ENCODE results near the gene NKD2. TPM values are rescaled to one million over a fixed set of nuclear protein-coding genes. Genes with fewer than 3 reads are reported as not detected.
"Not testable (repeated sequence)": the region's sequence is repeated elsewhere in the genome, so short reads cannot be mapped to it uniquely, and the experiment has no call there.

The NKD2 gene
- total and polyA plus RNA-seq, 2 donors = 5.1 to 12.4 TPM

GRCh38 chr5:1058988-1059883, 50.6 kb downstream of the NKD2 start:
- no peaks in the 10 kb centered on the region for H3K27me3 ChIP-seq (ENCODE audit: control insufficient read depth in 2 of 2, insufficient read depth in 1 of 2, low read length in 1 of 2)
- 98% methylated on average over 34 of the region's 34 CpGs for WGBS
- no peak overlapping the region for H3K4me3 ChIP-seq (ENCODE audit: low read length in 2 of 2)
- no peak overlapping the region for H3K27ac ChIP-seq (ENCODE audit: low read depth in 1 of 2, low read length in 1 of 2)
- DNase-seq (ENCODE audit: low read depth in 6 of 9, low spot score in 9 of 9) = no peak
- H3K36me3 ChIP-seq (ENCODE audit: control insufficient read depth in 2 of 2, insufficient read depth in 2 of 2, low read length in 1 of 2) = peaks cover 64 to 68% of the 10 kb centered on the region in 2 donors
- H3K4me1 ChIP-seq (ENCODE audit: control insufficient read depth in 2 of 2, insufficient read depth in 2 of 2, low read length in 2 of 2) = no peaks in the 10 kb centered on the region
- H3K9me3 ChIP-seq (ENCODE audit: control insufficient read depth in 2 of 2, insufficient read depth in 1 of 2, low read length in 1 of 2) = peaks cover 0 to 3% of the 10 kb centered on the region in 2 donors

- H3K9me3 ChIP-seq (ENCODE audit: control insufficient read depth in 2 of 2, insufficient read depth in 1 of 2, low read length in 1 of 2) = peaks cover 0 to 3% of the 10 kb centered on the region in 2 donors
- H3K36me3 ChIP-seq (ENCODE audit: control insufficient read depth in 2 of 2, insufficient read depth in 2 of 2, low read length in 1 of 2) = peaks cover 65 to 68% of the 10 kb centered on the region in 2 donors
- H3K27me3 ChIP-seq (ENCODE audit: control insufficient read depth in 2 of 2, insufficient read depth in 1 of 2, low read length in 1 of 2) = no peaks in the 10 kb centered on the region
- no peak for DNase-seq (ENCODE audit: low read depth in 6 of 9, low spot score in 9 of 9)
- H3K4me1 ChIP-seq (ENCODE audit: control insufficient read depth in 2 of 2, insufficient read depth in 2 of 2, low read length in 2 of 2) = no peaks in the 10 kb centered on the region
- H3K4me3 ChIP-seq (ENCODE audit: low read length in 2 of 2) = no peak overlapping the region
- WGBS = 95% methylated on average over 17 of the region's 17 CpGs
- H3K27ac ChIP-seq (ENCODE audit: low read depth in 1 of 2, low read length in 1 of 2) = no peak overlapping the region
Measured at GRCh38 chr5:1059884-1060263, 51.3 kb downstream of the NKD2 start.

GRCh38 chr5:1060535-1060981, 52.0 kb downstream of the NKD2 start:
- no peaks in the 10 kb centered on the region for H3K27me3 ChIP-seq (ENCODE audit: control insufficient read depth in 2 of 2, insufficient read depth in 1 of 2, low read length in 1 of 2)
- peaks cover 0 to 3% of the 10 kb centered on the region in 2 donors for H3K9me3 ChIP-seq (ENCODE audit: control insufficient read depth in 2 of 2, insufficient read depth in 1 of 2, low read length in 1 of 2)
- DNase-seq (ENCODE audit: low read depth in 6 of 9, low spot score in 9 of 9) = no peak
- no peaks in the 10 kb centered on the region for H3K4me1 ChIP-seq (ENCODE audit: control insufficient read depth in 2 of 2, insufficient read depth in 2 of 2, low read length in 2 of 2)
- no peak overlapping the region for H3K4me3 ChIP-seq (ENCODE audit: low read length in 2 of 2)
- H3K27ac ChIP-seq (ENCODE audit: low read depth in 1 of 2, low read length in 1 of 2) = no peak overlapping the region
- 91% methylated on average over 24 of the region's 24 CpGs for WGBS
- peaks cover 65 to 71% of the 10 kb centered on the region in 2 donors for H3K36me3 ChIP-seq (ENCODE audit: control insufficient read depth in 2 of 2, insufficient read depth in 2 of 2, low read length in 1 of 2)

- not testable (repeated sequence) for DNase-seq (ENCODE audit: low read depth in 6 of 9, low spot score in 9 of 9); H3K4me3 ChIP-seq (ENCODE audit: low read length in 2 of 2); H3K4me1 ChIP-seq (ENCODE audit: control insufficient read depth in 2 of 2, insufficient read depth in 2 of 2, low read length in 2 of 2); H3K9me3 ChIP-seq (ENCODE audit: control insufficient read depth in 2 of 2, insufficient read depth in 1 of 2, low read length in 1 of 2); H3K27me3 ChIP-seq (ENCODE audit: control insufficient read depth in 2 of 2, insufficient read depth in 1 of 2, low read length in 1 of 2); H3K27ac ChIP-seq (ENCODE audit: low read depth in 1 of 2, low read length in 1 of 2)
- WGBS = over 99% methylated on average over 15 of the region's 43 CpGs
- peaks cover 64 to 65% of the 10 kb centered on the region in 2 donors for H3K36me3 ChIP-seq (ENCODE audit: control insufficient read depth in 2 of 2, insufficient read depth in 2 of 2, low read length in 1 of 2)
Measured at GRCh38 chr5:1061292-1061691, 52.7 kb downstream of the NKD2 start.

GRCh38 chr5:1061916-1062315, 53.3 kb downstream of the NKD2 start:
- H3K27ac ChIP-seq (ENCODE audit: low read depth in 1 of 2, low read length in 1 of 2) = no peak overlapping the region
- H3K36me3 ChIP-seq (ENCODE audit: control insufficient read depth in 2 of 2, insufficient read depth in 2 of 2, low read length in 1 of 2) = peaks cover 60 to 63% of the 10 kb centered on the region in 2 donors
- DNase-seq (ENCODE audit: low read depth in 6 of 9, low spot score in 9 of 9) = no peak
- H3K9me3 ChIP-seq (ENCODE audit: control insufficient read depth in 2 of 2, insufficient read depth in 1 of 2, low read length in 1 of 2) = peaks cover 0 to 3% of the 10 kb centered on the region in 2 donors
- no peak overlapping the region for H3K4me3 ChIP-seq (ENCODE audit: low read length in 2 of 2)
- no peaks in the 10 kb centered on the region for H3K27me3 ChIP-seq (ENCODE audit: control insufficient read depth in 2 of 2, insufficient read depth in 1 of 2, low read length in 1 of 2)
- H3K4me1 ChIP-seq (ENCODE audit: control insufficient read depth in 2 of 2, insufficient read depth in 2 of 2, low read length in 2 of 2) = no peaks in the 10 kb centered on the region
- 90% methylated on average over 10 of the region's 10 CpGs for WGBS

- peaks cover 0 to 3% of the 10 kb centered on the region in 2 donors for H3K9me3 ChIP-seq (ENCODE audit: control insufficient read depth in 2 of 2, insufficient read depth in 1 of 2, low read length in 1 of 2)
- DNase-seq (ENCODE audit: low read depth in 6 of 9, low spot score in 9 of 9) = no peak
- H3K4me3 ChIP-seq (ENCODE audit: low read length in 2 of 2) = no peak overlapping the region
- no peak overlapping the region for H3K27ac ChIP-seq (ENCODE audit: low read depth in 1 of 2, low read length in 1 of 2)
- H3K36me3 ChIP-seq (ENCODE audit: control insufficient read depth in 2 of 2, insufficient read depth in 2 of 2, low read length in 1 of 2) = peaks cover 54 to 57% of the 10 kb centered on the region in 2 donors
- WGBS = 97% methylated on average over 36 of the region's 36 CpGs
- H3K27me3 ChIP-seq (ENCODE audit: control insufficient read depth in 2 of 2, insufficient read depth in 1 of 2, low read length in 1 of 2) = no peaks in the 10 kb centered on the region
- no peaks in the 10 kb centered on the region for H3K4me1 ChIP-seq (ENCODE audit: control insufficient read depth in 2 of 2, insufficient read depth in 2 of 2, low read length in 2 of 2)
Measured at GRCh38 chr5:1062761-1063568, 54.4 kb downstream of the NKD2 start.

GRCh38 chr5:1063661-1064382, 55.2 kb downstream of the NKD2 start:
- H3K9me3 ChIP-seq (ENCODE audit: control insufficient read depth in 2 of 2, insufficient read depth in 1 of 2, low read length in 1 of 2) = peaks cover 0 to 3% of the 10 kb centered on the region in 2 donors
- H3K4me3 ChIP-seq (ENCODE audit: low read length in 2 of 2) = no peak overlapping the region
- DNase-seq (ENCODE audit: low read depth in 6 of 9, low spot score in 9 of 9) = no peak
- no peaks in the 10 kb centered on the region for H3K27me3 ChIP-seq (ENCODE audit: control insufficient read depth in 2 of 2, insufficient read depth in 1 of 2, low read length in 1 of 2)
- no peaks in the 10 kb centered on the region for H3K4me1 ChIP-seq (ENCODE audit: control insufficient read depth in 2 of 2, insufficient read depth in 2 of 2, low read length in 2 of 2)
- H3K27ac ChIP-seq (ENCODE audit: low read depth in 1 of 2, low read length in 1 of 2) = no peak overlapping the region
- WGBS = 93% methylated on average over 56 of the region's 56 CpGs
- H3K36me3 ChIP-seq (ENCODE audit: control insufficient read depth in 2 of 2, insufficient read depth in 2 of 2, low read length in 1 of 2) = peaks cover 53 to 62% of the 10 kb centered on the region in 2 donors

GRCh38 chr5:1064383-1065142, 56.0 kb downstream of the NKD2 start:
- H3K9me3 ChIP-seq (ENCODE audit: control insufficient read depth in 2 of 2, insufficient read depth in 1 of 2, low read length in 1 of 2) = peaks cover 0 to 3% of the 10 kb centered on the region in 2 donors
- 93% methylated on average over 49 of the region's 49 CpGs for WGBS
- no peaks in the 10 kb centered on the region for H3K27me3 ChIP-seq (ENCODE audit: control insufficient read depth in 2 of 2, insufficient read depth in 1 of 2, low read length in 1 of 2)
- DNase-seq (ENCODE audit: low read depth in 6 of 9, low spot score in 9 of 9) = no peak
- no peaks in the 10 kb centered on the region for H3K4me1 ChIP-seq (ENCODE audit: control insufficient read depth in 2 of 2, insufficient read depth in 2 of 2, low read length in 2 of 2)
- H3K27ac ChIP-seq (ENCODE audit: low read depth in 1 of 2, low read length in 1 of 2) = no peak overlapping the region
- peaks cover 50 to 62% of the 10 kb centered on the region in 2 donors for H3K36me3 ChIP-seq (ENCODE audit: control insufficient read depth in 2 of 2, insufficient read depth in 2 of 2, low read length in 1 of 2)
- no peak overlapping the region for H3K4me3 ChIP-seq (ENCODE audit: low read length in 2 of 2)
